LNCAP (cell line): ENCODE data around the gene ITGB1.

Experiments
- TF ChIP-seq, protein P1 (sequence below): fragments of 450-650 bp; IDR thresholded peaks from 2 replicates; pipeline ENCODE4 v1.5.1; 2017; ENCODE audit warnings: mild to moderate bottlenecking

ITGB1 gene

GRCh38 chr10:32959006-32959920, 1.2 kb upstream of the ITGB1 start:
- TF ChIP-seq, protein P1, sequence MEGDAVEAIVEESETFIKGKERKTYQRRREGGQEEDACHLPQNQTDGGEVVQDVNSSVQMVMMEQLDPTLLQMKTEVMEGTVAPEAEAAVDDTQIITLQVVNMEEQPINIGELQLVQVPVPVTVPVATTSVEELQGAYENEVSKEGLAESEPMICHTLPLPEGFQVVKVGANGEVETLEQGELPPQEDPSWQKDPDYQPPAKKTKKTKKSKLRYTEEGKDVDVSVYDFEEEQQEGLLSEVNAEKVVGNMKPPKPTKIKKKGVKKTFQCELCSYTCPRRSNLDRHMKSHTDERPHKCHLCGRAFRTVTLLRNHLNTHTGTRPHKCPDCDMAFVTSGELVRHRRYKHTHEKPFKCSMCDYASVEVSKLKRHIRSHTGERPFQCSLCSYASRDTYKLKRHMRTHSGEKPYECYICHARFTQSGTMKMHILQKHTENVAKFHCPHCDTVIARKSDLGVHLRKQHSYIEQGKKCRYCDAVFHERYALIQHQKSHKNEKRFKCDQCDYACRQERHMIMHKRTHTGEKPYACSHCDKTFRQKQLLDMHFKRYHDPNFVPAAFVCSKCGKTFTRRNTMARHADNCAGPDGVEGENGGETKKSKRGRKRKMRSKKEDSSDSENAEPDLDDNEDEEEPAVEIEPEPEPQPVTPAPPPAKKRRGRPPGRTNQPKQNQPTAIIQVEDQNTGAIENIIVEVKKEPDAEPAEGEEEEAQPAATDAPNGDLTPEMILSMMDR: no peak

DNA sequence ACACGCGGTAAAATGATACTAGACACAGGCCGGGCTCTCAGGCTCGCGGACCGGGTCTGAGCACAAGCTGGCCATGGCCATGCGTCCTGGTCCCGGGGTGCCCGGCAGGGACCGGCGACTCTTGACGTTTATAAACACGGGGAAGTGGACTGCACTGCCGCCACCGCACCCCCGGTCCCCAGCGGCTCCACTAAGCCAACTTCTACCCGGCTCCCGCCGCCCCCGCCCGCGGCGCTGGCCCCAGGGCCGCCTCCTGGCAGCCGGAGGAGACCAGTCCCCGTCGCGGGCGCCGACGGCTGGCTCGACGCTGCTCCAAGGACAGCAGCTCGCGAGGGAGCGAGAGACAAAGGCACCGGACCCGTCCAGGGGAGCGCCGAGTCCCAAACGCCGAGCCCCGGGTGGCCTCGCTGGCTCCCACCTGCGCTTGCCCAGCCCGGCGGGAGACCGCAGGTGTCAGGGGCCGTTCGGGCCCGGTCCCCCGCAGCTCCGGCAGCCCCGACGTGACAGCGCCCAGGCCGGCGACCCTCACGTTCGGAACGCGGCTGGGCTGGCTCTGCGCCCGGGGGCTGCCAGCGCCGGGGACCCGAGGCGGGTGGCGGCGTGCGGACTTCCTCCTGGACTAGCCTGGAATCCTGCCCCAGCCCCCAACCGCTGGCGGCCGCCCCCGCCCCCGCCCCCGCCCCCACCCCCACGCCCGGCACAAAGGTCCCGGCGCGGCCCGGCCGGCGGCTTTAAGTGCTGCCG, 517 bp downstream of the ITGB1 start:
- TF ChIP-seq, protein P1: no peak

- TF ChIP-seq, protein P1: no peak
Measured at GRCh38 chr10:32956365-32957197, 1.4 kb downstream of the ITGB1 start.

GRCh38 chr10:32955790-32956189, 2.2 kb downstream of the ITGB1 start:
- TF ChIP-seq, protein P1: no peak

GRCh38 chr10:32955299-32955772, 2.7 kb downstream of the ITGB1 start:
- TF ChIP-seq, protein P1: no peak

DNA sequence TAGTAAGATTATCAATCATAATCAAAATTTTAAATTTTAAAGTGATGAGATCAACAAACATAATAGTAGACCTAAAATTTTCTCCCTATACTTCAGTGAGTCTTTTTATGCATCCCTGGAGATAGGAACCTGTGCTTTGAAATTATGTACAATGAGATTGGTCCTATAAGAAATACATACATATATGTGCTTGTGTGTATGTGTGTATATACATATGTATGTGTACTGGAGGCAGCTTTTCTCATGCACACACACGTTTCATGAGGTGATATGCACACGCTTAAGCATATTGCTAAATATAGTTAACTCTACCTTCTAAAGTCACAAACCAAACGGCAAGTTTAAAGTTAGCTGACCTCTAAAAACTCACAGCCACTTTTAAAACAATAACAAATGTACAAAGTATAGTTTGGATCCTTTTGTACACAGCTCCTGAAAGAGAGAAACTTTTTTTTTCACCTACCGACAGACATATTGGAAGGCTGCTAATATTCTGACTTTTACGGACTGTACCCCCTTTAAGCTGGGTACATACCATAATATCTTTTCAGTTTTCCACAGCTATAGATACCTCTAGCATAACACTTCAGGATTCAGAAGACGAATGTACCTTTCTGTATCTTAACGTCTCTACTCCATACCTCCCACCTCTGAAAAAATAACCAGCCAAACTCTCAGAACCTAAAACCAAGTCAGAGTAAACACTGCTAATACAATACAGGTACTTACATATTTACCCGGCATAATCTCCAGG, 3.3 kb downstream of the ITGB1 start:
- TF ChIP-seq, protein P1: no peak
